ENCODE measurements around the gene SINHCAF.
"Not testable (repeated sequence)": the region's sequence is repeated elsewhere in the genome, so short reads cannot be mapped to it uniquely, and the experiment has no call there.

The SINHCAF gene

DNA sequence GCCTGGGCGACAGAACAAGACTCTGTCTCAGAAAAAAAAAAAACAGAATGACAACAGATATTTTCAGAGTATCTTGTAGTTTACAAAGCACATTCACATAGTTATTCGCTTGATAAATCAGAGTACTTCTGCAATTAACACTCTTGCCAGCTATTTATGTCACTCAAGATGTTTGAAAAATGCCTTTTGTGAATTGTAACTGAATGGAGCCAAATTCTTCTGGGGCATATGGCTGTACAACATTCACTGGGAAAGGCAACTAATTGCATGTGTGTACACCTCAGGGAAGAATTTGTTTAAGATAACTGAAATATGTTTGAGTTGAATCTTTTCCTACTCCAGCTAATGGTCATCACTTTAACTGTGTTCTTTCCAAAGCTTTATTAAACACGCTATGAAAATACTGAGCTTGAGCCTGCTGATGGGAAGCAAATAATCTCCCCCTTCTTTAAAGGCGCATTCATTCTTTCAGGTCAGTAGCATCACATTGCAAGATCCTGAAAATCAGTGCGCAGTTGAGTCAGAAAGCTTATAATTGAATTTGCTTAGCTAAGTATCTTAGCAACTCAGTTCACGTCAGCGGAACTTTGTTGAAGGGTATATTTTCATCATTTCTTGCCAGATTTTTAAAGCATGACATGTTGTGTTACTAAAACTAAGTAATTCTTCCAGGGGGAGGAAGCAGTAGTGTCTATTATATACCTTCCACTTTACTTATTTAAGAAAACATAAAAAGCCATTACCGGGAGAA is 66.6 kb downstream of the SINHCAF start:
- DNase-seq: no peak

DNA sequence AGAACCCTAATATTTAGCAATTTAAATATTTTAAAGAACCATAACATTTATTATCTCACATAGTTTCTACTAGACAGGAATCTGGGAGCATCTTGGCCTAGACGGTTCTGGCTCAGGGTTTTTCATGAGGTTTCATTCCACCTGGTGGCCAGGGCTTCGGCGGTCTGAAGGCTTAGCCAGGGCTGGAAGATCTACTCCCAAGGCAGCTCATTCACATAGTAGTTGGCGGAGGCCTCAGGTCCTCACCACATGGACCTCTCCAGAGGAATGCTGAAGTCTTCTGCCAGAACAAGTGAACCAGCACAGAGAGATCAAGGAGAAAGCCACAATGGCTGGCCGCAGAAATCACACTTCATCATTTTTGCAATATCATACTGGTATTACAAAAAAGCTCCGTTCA is 68.2 kb downstream of the SINHCAF start:
- DNase-seq: no peak

DNA sequence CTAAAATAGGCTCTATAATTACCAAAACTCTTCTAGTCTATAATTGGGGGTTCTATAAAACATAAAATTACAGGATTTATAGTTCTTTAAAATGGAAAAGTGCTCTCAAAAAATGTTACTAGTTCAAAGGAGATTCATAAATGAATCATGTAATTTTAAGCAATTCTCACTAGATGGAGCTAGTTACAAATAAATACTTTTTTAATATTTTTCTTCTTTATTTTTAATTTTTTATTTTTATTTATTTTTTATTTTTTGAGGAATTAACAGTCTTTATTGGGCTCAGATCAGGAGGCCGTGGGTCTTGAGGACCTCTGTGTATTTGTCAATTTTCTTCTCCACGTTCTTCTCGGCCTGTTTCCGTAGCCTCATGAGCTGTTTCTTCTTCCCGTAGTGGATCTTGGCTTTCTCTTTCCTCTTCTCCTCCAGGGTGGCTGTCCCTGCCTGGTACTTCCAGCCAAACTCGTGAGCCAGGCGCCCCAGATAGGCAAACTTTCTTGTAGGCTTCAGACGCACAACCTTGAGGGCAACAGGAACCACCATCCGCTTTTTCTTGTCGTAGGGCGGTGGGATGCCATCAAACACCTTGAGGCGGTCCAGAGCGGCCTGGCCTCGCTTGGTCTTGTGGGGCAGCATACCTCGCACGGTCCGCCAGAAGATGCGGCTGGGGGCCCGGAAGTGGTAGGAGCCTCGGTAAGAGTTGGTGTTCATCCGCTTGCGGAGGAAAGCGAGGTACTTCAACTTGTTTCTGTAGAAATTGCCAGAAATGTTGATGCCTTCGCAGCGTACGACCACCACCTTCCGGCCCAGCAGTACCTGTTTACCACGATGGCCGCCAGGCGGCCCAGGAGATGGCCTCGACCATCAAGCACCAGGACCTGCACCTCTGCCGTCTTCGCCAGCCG is 74.0 kb downstream of the SINHCAF start:
- DNase-seq: not testable (repeated sequence)

DNA sequence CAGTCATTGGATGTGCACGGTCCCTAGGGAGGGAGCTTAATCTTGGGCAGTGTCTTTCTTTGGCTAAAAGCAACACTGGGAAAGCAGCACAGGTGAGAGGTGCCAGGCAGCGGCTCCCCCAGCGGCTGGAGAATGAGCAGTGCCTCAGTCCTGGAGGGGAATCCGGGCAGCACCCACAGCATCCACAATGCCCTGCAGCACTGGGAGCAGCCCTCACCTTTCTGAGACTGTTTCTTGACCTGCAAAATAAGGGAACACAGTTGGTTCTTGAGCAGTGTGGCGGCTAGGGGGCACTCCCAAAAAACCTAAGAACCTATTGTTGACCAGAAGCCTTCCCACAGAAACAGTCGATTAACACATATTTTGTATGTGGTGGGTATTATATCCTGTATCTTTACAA is 75.8 kb downstream of the SINHCAF start:
- no peak for DNase-seq

DNA sequence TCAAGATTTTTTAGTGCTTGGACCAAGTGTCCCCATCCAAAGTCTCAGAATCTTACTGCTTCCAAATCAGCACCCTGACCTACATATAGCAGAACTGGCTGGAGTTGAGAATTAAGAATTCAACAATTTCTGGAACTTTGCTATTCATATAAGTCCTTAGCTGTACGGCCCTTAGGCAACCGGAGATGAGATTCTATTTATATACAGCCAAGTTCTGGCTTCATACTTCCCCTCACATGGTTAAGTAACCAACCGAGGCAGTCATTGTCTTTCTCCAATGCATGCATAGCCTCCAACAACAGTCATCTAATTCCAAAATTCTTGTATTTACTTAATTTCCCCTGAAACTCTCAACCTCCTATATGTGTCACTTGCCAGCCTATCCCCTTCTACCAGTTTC is 76.6 kb downstream of the SINHCAF start:
- no peak for DNase-seq

DNA sequence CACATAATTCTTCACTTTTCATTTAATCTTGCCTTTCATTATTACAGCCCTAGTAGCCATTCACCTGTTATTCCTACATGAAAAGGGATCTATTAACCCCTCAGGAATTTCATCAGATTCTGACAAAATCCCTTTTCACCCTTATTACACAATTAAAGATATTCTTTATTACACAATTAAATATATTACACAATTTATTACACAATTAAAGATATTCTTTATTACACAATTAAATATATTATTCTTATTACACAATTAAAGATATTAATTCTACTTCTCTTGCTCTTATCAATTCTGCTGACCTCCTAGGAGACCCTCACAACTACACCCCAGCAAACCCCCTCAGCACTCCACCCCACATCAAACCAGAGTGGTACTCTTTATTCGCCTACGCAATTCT is 77.1 kb downstream of the SINHCAF start:
- no peak for DNase-seq

DNA sequence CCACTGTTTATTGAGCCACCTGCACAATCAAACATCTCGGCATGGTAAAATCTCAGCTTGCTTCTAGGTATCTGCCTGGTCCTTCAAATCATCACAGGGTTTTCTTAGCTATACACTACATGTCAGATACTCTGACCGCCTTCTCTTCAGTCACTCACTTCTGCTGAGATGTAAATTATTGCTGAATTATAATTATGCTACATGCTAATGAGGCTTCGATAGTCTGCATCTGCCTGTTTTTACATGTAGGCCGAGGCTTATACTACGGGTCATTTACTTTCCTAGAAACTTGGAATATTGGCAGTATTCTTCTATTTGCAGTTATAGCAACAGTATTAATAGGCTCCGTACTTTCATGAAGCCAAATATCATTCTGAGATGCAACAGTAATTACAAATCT is 77.6 kb downstream of the SINHCAF start:
- DNase-seq: no peak

DNA sequence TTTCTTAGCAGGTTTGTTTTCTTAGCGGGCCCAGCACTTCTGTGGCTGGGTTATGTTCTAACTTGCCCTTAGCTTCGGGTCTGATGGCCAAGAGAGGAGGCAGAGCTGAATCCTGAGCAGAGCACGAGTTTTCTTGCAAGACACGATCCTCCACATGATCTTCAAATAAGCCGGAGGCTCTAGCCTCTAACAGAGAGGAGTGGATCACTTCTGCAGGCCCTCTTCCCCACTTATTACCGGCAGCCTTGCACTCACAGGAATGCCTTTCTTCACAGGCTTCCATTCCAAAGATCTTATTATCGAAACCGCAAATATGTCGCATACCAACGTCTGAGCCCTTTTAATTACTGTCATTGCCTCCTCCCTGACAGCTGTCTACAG is 79.5 kb downstream of the SINHCAF start:
- no peak for DNase-seq

DNA sequence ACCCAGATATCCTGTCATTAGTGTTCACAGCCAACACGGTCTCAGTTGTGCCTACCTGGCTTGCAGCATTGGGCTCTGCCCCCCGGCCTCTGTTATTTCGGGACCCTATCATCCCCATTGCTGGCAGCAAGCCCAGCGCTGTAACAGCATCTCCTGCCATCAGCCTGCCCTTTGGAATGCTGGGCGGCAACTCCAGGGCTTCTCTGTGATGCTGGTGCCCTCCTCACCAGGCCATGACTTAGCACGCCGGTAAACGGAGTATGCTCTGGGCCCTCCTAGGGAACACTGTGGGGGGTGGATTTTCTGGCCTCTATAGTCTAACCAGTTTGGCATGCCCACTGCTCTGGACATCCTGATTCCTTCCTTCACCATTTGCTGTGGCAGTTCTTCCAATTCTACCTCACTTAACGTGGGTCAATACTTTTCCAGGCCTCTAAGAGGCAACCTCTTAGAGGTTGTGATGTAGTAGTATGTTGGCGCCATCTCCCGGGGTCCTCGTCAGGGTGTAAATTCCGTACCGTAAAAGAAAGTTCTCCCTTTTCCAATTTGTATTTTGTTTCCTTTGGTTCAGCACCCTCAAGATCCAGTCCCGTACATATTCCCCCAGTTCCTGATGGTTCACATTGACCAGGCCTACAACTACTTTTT is 80.0 kb downstream of the SINHCAF start:
- no peak for DNase-seq

DNA sequence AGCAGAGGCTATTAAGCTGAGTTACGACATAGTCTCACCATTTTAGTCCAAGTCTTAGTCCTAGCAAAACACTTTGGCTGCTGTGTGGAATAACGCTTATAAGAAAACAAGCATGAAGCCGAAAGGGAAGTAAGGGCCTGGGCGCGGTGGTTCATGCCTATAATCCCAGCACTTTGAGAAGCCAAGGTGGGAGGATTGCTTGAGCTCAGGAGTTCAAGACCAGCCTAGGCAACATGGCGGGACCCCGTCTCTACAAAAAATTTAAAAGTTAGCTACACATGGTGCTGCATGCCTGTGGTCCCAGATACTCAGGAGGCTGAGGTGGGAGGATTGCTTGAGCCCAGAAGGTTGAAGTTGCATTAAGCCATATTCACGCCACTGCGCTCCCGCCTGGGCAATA is 83.5 kb downstream of the SINHCAF start:
- not testable (repeated sequence) for DNase-seq

DNA sequence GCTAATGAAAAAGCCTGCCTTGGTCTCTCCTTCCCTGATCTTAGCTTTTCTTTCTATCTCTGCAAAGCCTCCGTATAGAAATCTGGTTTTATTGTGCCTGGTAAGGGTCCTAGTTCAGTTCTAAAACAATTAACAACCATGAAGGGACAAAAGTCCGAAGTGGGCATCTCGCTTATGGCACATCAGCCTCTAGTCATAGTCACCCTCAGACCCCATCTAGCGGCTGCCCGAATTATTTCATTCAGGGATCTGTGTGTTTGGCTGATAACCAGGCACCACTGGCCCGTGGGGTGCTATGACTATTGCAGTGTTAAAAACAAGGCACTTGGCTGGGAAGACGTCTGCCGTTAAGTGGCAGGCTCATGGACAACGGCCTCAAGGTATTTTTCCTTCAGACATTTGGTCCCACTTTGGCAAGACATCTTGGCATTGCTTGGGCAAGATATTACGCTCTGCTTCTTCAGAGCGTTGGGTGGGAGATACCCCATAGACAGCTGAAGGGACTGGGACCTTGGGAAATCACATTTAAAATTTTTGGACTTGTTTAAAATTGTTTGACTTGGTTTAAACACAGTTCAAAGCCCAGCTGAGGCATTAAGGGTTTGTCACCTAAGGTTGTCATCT is 87.1 kb downstream of the SINHCAF start:
- peak; percentile 50 for DNase-seq

DNA sequence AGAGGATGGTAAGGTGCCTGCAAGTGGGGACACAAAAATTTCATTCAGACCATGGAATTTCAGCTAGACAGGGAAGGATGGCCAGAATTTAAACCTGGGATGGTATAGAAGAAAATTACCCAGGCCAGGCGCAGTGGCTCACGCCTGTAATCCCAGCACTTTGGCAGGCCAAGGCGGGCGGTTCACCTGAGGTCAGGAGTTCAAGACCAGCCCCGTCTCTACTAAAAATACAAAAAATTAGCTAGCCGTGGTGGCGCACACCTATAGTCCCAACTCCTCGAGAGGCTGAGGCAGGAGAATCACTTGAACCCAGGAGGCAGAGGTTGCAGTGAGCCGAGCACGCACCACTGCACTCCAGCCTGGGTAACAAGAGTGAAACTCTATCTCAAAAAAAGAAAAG is 87.6 kb downstream of the SINHCAF start:
- not testable (repeated sequence) for DNase-seq

DNA sequence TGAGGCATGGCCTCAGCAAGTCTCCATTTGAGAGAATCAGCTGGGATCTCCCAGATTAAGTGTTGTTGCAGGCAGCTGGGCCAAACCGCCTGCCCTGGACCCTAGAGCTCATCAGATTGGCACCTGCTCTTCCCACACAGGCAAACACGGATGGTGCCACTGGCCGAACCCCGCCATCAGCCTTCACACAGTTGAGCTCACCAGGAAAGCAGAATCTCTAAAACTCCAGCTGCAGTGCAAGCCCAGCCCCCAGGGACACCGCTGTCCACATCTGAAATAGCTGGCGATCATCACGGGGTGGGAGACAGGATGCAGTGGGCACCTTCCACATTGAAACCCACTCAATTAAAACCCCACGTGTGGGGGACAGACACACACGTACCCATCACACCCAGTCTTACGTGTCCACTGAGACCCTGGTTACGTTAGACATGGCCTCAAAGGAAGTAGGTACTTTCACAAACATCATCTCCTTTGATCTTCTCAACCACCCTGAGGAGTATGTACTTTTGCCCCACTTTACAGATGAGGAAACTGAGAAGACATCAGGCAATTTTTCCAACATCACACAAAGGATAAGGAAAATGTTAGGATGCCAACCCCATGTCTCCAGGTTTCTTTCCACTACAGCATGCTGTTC is 88.8 kb downstream of the SINHCAF start:
- no peak for DNase-seq

DNA sequence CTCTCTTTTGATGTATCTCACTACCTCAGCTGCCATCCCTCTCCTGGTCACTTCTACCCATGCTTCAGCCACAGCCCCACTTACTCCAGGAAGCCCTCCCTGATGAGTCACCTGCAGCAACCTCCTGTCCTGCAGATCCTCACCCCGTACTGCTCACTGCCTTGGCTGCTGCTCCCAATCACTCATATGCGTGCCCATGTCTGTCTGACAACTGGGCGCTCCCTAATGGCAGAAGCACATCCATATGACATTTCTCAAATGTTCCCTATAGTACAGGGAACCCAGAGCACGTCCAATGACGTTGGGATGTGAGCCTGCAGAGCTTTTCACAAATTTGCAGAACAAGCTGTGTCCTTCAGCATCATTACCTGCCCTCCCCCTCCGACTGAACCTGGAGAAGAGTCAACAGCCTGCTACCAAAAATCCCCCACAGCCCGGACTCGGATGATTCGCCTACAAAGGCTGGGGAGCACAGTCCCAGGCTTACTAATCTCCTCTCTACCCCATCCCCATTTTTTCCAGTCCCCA is 90.0 kb downstream of the SINHCAF start:
- no peak for DNase-seq

DNA sequence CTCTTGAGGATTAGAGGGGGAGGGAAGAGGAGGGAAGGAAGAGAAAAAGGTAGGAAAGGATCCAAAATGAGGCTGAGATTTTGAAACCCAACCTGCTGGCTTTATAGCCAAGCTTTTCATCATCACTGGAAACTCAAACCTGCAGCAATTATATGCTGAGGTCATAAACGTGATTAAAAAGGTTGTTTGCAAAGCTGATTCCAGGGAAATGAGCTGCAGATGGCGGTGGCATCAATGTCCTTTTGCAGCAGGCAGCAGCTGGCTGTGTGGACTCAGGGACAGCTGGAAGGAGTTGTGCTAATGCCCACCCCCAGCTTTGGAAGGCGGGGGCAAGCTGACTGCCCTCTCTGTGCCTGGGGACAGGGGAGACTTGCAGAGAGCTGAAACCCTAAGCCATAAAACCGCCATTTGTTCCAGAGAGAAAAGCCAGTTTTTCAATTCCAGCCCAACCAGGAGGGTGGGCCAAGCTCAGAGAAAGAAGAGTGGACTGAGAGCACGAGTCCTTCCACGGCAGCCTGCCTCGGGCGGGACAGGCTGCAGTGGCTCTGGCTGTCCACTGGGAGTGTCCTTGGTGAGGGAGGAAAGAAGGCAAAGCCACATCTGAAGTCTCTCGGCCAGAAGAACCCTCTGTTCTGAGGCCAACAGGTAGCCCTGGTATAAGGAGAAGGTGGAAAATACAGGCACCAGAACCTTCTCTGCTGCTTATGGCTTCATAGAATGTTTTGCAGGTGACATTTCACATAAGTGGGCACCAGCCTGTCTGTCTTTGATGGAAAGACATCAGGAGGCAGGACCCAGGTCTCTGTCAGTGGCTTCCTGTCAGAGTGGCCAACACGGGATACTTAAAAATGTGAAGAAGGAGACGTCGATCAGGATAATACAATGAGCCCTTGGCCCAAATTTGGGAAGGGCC is 90.7 kb downstream of the SINHCAF start:
- DNase-seq: no peak

DNA sequence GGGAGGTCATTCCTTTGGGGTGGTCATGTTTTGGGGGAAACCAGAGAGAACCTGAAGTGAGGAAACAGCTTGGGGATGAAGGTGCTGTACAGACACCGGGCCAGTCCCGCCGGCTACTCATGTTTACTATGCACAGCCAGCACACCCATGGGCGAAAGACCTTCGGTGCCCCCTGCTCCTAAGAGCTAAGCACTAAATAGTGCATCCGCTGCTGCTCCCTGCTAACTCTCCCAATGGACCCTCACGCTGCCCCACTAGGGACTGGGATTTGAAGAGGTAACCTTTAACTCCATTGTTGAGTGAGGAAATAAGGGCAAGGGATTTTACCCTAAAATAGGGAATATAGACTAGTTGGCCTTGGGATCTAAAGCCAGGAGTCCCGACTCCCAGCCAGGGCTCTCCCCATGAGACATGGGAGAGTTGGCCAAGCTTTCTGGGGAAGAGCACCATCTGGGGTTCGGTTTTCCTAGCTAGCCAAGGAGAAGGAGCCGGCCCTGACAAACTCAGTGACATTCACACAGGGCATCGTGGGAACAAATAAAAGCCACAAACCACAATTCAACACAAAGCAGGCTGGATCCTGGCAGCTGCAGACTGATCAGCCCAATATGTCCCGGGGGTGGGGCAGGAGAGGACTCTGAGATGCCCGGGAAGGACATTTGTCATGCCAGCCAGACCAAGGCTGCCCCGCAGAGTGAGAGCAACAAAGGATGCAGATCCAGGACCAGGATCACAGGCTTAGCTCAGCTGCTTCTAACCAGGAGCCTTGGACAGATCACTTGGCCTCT is 91.7 kb downstream of the SINHCAF start:
- no peak for DNase-seq

DNA sequence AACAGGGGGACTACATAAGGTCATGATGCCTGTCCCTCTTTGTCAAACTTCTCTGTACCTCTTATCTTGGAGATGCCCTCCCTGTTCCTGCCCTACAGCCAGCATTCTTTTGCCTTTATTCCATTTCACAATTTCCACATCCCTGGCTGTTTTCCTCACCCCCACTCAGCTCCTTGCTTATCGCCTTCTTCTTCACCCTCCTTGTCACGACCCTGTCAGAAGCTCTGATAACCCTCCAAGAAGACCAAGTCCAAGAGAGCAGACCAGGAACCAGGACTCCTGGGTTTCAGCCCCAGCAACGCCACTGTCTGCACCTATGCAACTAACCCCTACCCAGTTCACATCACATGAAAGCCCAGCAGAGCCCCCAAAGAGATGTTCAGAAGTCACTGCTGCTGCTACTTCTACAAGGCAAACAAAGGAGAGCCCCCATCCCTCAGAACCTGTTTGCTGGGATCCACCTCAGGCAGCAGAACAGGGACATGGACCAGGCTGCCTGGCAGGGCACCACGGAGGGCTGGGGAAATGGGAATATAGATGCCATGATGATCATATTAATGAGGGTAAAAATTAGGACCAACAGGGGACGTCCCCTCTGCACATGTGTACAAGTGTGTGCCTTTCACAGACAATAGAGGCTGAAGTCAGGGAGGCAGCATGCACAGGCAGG is 92.8 kb downstream of the SINHCAF start:
- DNase-seq: no peak

DNA sequence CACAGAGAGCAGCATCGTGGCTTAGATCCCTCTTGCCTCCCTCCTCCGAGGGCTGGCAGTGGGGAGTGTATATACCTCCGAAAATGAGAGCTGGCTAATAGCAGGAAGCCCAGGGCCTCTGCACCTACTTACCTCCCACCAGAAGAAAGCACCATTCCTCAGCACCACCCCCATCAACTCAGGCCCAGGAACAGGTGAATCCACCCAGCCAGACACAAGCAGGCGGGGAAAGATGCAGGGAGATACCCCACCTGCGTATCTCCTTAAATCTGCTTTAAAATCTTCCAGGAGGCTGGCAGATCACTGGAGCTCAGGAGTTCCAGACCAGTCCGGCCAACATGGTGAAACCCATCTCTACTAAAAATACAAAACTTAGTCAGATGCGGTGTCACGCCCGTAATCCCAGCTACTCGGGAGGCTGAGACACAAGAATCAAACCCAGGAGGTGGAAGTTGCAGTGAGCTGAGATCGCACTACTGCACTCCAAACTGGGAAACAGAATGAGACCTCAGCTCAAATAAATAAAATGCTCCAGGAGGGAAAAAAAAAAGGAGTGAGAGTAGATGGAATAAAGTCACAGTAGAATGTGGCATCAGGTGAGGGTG is 93.5 kb downstream of the SINHCAF start:
- DNase-seq: no peak

DNA sequence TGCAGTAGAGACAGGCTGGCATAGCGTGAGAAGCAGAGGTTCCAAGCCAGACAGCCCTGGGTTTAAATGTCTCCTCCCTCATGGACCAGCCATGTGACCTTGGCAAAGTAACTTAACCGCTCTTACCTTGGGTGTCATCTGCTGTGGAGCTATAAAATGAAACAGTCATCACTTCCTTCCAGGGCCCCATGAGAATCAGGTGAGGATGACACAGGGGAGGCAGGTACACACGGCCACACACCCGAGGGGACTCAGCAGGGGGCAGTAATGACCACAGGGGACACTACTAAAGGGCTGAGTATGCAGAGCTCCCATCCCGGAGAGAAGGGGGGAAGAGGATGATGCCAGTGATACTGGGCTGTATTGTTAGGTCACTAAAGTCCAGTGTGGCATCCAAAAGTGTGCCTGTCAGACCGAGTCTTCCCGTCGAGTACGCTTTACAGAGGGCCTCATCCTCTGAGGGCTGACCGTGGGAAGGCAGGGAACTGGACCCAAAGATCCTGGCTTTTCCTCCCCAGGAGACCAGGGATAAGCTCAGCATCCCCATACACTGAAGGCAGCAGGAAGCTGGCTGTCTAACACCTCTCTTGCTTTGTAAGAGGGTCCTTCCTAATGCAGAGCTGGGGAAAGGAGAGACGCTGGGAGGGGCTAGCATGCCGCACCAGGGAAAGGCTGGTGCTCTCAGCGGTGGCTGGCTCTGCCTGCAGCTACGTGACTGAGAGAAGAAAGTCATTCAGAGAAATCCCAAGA is 94.2 kb downstream of the SINHCAF start:
- DNase-seq: no peak

All from CD4-positive, alpha-beta T cell treated with Interleukin-15 for 1 hour (primary cell).